ENCODE measurements around the gene TCERG1.

TCERG1 gene

DNA sequence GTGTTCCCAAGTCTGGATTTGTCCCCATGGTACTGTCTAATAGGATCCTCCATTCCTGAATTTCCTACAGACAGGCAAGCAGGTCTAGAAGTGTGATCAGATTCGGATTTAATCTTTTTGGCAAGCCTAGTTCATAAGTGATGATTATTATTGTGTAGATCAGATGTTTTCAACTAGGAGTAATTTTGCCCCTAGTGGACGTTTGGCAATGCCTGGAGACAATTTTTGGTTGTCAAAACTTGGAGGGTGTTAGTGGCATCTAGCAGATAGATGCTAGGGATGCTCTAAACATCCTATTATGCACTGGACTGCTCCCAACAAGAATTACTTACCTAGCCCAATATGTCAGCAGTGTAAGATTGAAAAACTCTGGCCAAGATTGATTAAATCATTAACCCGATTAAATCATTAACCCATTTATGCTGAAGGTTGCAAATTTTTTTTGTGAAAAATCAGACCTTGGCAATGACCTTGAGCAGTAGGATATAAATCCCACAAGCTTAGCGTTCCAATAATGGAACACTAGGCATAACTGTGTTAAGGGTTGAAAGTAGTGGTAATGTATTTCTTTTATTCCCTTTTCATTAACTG, 28.2 kb downstream of the TCERG1 start:
- DNase-seq, result peak in 1 of 2 experiments; percentile 3
- TF ChIP-seq POLR2A (IDR thresholded peaks at IDR 0.05; ENCODE audit: low read length), result no peak
- no peak for TF ChIP-seq GATA1 (IDR thresholded peaks at IDR 0.05; ENCODE audit: low read depth, low read length)

DNA sequence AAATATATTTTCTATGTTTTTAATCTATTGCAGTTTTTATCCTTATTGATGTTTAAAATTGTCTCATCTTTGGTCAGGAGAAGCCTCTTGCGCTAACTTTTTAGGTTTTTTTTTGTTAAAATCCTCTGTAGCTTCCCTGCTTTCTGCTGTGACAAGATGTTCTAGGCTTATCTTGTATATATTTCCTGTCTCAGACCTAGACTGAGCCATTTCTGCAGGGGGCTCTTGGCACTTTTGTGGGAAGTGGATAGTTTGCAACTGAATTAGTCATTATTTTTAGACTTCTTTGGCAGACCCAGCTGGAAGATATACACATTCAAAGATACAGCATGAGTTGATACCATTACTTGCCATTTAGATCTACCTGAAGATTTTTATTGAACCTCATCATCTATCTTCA, 28.8 kb downstream of the TCERG1 start:
- no peak for DNase-seq
- no peak for TF ChIP-seq POLR2A (IDR thresholded peaks at IDR 0.05; ENCODE audit: low read length)
- no peak for TF ChIP-seq GATA1 (IDR thresholded peaks at IDR 0.05; ENCODE audit: low read depth, low read length)

- no peak for TF ChIP-seq GATA1 (IDR thresholded peaks at IDR 0.05; ENCODE audit: low read depth, low read length)
- TF ChIP-seq POLR2A (IDR thresholded peaks at IDR 0.05; ENCODE audit: low read length), result no peak
- no peak for DNase-seq
These were observed 35.6 kb downstream of the TCERG1 start for GRCh38 chr5:146482775-146483174.

GRCh38 chr5:146484714-146485391, 37.7 kb downstream of the TCERG1 start:
- DNase-seq, result no peak
- TF ChIP-seq POLR2A (IDR thresholded peaks at IDR 0.05; ENCODE audit: low read length), result no peak
- no peak for TF ChIP-seq GATA1 (IDR thresholded peaks at IDR 0.05; ENCODE audit: low read depth, low read length)

GRCh38 chr5:146490089-146490843, 43.1 kb downstream of the TCERG1 start:
- no peak for DNase-seq
- TF ChIP-seq GATA1 (IDR thresholded peaks at IDR 0.05; ENCODE audit: low read depth, low read length) (no peak), POLR2A (IDR thresholded peaks at IDR 0.05; ENCODE audit: low read length) (no peak)

DNA sequence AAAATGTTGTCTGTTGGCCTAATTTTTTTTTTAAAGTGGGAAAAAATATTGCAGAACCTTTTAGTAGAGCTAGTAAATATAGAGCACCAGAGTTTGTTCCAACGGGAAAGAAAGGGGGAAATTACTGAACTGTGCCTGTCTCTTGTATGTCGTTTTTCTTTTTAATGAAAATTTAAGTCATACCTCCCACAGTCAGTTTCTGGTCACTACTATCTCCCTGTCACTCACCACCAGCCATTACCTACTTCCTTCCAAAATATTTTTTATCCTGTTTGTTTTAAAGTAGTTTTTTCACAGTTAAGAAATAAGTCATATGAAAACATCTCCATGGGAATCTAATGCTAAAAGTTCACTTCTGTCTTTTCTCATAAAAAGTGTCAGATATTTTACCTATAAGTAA, 47.5 kb downstream of the TCERG1 start:
- TF ChIP-seq GATA1 (IDR thresholded peaks at IDR 0.05; ENCODE audit: low read depth, low read length) (no peak), POLR2A (IDR thresholded peaks at IDR 0.05; ENCODE audit: low read length) (no peak)
- DNase-seq, result no peak

DNA sequence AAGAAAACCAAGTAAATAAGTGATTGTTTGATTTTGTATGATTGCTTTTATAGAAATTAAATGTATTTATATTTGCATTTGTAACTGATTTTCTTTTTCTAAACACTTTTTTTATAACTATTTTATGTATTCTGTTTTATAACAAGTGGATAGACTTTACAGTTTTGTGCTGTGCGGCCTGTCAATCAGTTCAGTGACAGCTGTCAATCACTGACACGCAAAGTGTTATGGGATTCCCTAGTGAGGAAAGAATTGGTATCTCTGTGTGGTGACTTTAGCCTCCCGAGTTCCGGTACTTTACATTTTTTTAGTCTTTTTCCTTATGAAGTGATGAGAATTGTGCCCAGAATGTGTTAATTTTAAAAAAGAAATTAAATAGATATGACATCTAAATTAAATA, 52.5 kb downstream of the TCERG1 start:
- no peak for DNase-seq

GRCh38 chr5:146507428-146507827, 60.3 kb downstream of the TCERG1 start:
- no peak for DNase-seq
- TF ChIP-seq GATA1 (IDR thresholded peaks at IDR 0.05; ENCODE audit: low read depth, low read length) (no peak), POLR2A (IDR thresholded peaks at IDR 0.05; ENCODE audit: low read length) (no peak)

More for the DNA sequence above, 52.5 kb downstream of the TCERG1 start:
- TF ChIP-seq GATA1 (IDR thresholded peaks at IDR 0.05; ENCODE audit: low read depth, low read length) (no peak), POLR2A (IDR thresholded peaks at IDR 0.05; ENCODE audit: low read length) (no peak)

DNA sequence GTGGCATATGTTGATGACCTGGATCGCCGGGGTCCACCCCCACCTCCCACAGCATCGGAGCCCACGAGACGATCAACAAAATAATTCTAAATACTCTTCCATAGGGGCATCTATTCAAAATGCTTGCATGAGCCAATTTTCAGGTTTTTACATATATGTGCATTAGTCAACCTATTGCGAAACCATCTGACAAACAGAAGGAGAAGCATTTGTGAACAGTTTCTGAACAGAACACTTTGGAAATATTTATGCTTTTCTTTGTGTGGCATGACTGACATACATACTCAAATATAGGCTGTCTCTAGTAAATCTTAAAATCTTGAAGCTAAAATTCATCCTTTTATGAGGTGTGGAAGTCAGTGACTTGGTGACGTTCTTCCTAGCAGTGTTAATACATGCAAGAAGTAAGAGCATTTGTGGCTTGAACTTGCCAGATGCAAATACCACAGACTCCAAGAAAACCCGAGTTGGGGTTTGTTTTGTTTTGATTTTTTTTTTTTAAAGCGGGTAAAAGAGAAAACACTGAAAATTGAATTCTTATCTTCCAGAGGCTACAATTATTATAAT, 63.5 kb downstream of the TCERG1 start:
- TF ChIP-seq POLR2A (IDR thresholded peaks at IDR 0.05; ENCODE audit: low read length) (no peak), GATA1 (IDR thresholded peaks at IDR 0.05; ENCODE audit: low read depth, low read length) (no peak)
- no peak for DNase-seq

DNA sequence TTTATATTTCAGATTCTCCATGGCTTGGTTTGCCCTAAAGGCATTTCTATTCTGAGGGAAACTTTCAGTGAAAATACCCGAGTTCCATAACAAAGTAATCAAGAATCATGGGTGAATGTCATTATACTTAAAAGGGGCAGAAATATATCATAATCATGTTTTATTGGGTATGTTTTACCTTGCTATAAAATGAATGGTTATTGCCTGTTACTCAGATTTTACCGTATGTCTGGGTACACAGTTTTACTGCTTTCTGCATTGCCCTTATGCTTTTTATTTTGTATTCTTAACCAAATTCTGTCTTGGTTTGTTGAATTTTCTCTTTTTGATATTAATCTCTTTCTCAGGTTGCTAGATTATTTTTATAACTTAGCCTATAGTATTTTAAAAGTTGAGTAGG, 66.3 kb downstream of the TCERG1 start:
- TF ChIP-seq GATA1 (IDR thresholded peaks at IDR 0.05; ENCODE audit: low read depth, low read length) (no peak), POLR2A (IDR thresholded peaks at IDR 0.05; ENCODE audit: low read length) (no peak)
- no peak for DNase-seq

DNA sequence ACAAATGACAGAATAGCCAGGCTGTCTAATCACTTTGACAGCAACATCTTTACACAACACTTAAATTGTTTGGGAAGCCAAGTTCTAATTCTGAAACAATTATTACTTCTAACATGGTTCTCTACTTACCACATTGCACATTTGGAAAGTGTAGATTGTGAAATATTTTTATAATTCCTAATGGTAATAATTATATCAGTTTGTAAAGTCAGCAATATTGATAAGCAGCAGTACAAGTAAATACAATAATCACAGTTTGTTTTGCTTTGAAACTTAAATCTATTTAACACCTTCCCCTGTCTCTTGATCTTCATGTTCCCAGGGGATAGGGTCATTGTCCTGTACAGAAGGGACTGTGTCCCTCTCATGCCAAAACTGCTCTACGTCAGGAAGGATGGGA, 67.4 kb downstream of the TCERG1 start:
- TF ChIP-seq GATA1 (IDR thresholded peaks at IDR 0.05; ENCODE audit: low read depth, low read length) (no peak), POLR2A (IDR thresholded peaks at IDR 0.05; ENCODE audit: low read length) (no peak)
- DNase-seq, result no peak

DNA sequence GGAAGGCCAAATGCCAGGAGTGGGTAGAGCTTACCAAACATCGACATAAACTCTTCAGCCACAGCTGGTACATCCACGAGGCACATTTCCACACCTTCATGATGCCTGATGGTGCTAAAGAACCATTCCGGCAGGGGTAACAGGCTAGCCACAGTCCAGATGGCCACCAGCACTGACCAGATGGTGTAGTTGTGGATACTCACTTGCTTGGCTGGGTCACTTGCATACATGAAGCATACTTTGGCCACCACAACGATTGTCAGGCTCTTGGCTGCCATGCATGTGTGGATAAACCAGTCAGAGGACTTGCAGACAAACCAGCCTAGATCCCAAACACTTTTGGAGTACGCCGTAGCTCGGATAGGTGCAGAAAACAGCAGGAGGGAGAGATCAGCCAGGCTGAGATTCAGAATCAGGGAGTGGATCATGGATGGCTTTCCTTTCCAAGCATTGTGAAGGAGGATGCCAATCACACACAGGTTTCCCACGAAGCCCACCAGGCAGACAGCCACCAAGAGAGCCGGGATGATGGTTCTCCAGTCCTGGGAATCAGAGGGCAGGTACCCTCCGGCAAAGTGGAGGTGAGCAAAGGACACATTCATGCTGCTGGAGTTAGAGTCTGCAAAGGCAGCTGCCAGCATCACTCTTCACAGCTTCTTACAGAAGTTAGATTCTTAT, 68.5 kb downstream of the TCERG1 start:
- no peak for DNase-seq
- no peak for TF ChIP-seq POLR2A (IDR thresholded peaks at IDR 0.05; ENCODE audit: low read length)
- TF ChIP-seq GATA1 (IDR thresholded peaks at IDR 0.05; ENCODE audit: low read depth, low read length), result no peak

GRCh38 chr5:146516151-146516475, 69.0 kb downstream of the TCERG1 start, which contains the start of gene GPR151:
Gene GPR151, minus strand, starts transcription at chr5:146516190. Its CDS starts 77 bp downstream, at chr5:146516113.
- no peak for DNase-seq
- TF ChIP-seq POLR2A (IDR thresholded peaks at IDR 0.05; ENCODE audit: low read length), result no peak
- TF ChIP-seq GATA1 (IDR thresholded peaks at IDR 0.05; ENCODE audit: low read depth, low read length), result no peak

GRCh38 chr5:146519554-146519953, 72.4 kb downstream of the TCERG1 start:
- no peak for DNase-seq
- TF ChIP-seq GATA1 (IDR thresholded peaks at IDR 0.05; ENCODE audit: low read depth, low read length), result no peak
- TF ChIP-seq POLR2A (IDR thresholded peaks at IDR 0.05; ENCODE audit: low read length), result no peak

Data from erythroblast (primary cell).